ENCODE results near the gene ERCC2. TPM values are rescaled to one million over a fixed set of nuclear protein-coding genes. Genes with fewer than 3 reads are reported as not detected.

ERCC2 gene
- total RNA-seq, 1 donor from 2014 or later, result 44.7 TPM

DNA sequence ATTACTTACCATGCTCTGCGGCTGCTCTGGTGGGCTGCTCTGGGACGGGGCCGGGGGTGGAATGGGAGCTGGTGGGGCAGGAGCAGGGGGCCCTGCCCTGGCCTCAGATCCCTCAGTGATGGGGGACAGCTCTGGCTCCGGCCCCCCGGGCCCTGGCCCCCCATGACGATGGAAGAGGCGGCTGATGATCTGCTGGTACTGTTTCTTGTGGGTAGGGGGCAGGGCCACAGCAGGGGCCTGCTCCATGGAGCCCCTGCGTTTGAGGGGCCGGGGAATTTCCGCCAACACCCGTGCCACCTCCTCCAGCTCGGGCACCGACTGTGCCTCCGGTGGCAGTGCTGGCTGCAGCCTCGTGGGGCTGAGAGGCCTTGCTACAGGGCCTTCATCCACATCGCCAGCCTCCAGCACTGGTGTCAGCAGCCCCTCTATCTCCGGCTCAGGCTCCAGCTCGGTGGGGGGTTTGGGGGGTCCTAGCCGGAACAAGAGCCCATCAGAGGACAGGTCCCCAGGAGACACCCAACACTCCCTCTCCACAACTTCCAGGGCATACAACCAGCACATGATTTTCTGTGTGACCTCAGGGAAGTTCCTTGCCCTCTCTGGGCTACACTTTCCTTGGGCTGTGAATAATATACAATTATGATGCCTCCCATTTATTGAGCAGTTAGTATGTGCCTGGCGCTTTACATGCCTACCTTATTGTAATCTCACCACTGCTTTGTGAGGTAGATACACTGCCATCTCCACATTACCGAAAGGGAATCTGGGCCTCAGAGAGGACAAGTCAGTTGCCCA lies 21.7 kb upstream of the ERCC2 start:
- H3K9me3 Mint-ChIP-seq (ENCODE audit: unreplicated experiment), result no peaks in the 10 kb centered on the region
- Histone ChIP-seq H3K27me3 (ENCODE audit: insufficient read depth, low read length) (no peaks in the 10 kb centered on the region), H3K27ac (ENCODE audit: low read depth, low read length) (no peak overlapping the region), H3K9ac (ENCODE audit: low read length) (no peak overlapping the region), H3K4me2 (ENCODE audit: low read length) (no peak overlapping the region), H3K4me1 (ENCODE audit: insufficient read depth, low read length) (no peaks in the 10 kb centered on the region), H3K4me3 (ENCODE audit: insufficient read depth, low read depth, low read length) (no peak overlapping the region), H2AFZ (ENCODE audit: low read depth, low read length) (no peak overlapping the region), H3K9me3 (ENCODE audit: insufficient read depth, low read depth, low read length) (no peaks in the 10 kb centered on the region), H3K36me3 (ENCODE audit: insufficient read depth, low read length) (peaks cover 5% of the 10 kb centered on the region), H4K20me1 (ENCODE audit: insufficient read depth, low read length) (peaks cover 13% of the 10 kb centered on the region), H3K79me2 (ENCODE audit: insufficient read depth, low read length) (no peaks in the 10 kb centered on the region)
- TF ChIP-seq EZH2 (IDR thresholded peaks at IDR 0.05; ENCODE audit: insufficient read depth, low read length), result no peak
- TF ChIP-seq CTCF (IDR thresholded peaks at IDR 0.05; ENCODE audit: insufficient read depth, low read depth, low read length), result no peak
- H3K4me3 Mint-ChIP-seq (ENCODE audit: unreplicated experiment), result no peak overlapping the region
- H3K4me1 Mint-ChIP-seq (ENCODE audit: low read depth, unreplicated experiment), result peaks cover 1% of the 10 kb centered on the region
- DNase-seq (ENCODE audit: low read depth) (no peak), FAIRE-seq (no peak)
- peaks cover 23% of the 10 kb centered on the region for H3K36me3 Mint-ChIP-seq (ENCODE audit: low read depth, unreplicated experiment)
- H3K27ac Mint-ChIP-seq (ENCODE audit: unreplicated experiment), result no peak overlapping the region
- H3K27me3 Mint-ChIP-seq (ENCODE audit: low read depth, unreplicated experiment), result peaks cover 5% of the 10 kb centered on the region

DNA sequence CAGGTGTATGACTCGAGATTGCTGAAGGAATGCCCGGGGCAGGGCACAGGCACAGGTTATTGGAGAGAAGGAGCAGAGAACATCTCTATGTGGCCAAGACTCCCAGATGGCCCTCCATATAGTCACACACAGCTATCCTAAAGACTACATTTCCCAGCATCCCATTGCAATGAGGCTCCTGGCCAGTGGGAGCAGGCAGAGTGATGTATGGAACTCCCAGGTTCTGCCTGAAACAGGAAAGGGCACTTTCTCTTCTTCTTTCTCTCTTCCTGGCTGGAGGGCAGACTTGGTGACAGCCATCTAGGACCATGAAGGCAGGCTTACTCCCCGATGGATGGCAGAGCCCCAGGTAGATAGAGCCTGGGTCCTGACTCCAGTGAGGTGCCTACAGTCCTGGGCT lies 21.0 kb upstream of the ERCC2 start:
- no peak for DNase-seq (ENCODE audit: low read depth)
- peaks cover 20% of the 10 kb centered on the region for H3K36me3 Mint-ChIP-seq (ENCODE audit: low read depth, unreplicated experiment)
- H3K4me1 Mint-ChIP-seq (ENCODE audit: low read depth, unreplicated experiment), result peaks cover 1% of the 10 kb centered on the region
- H2AFZ ChIP-seq (ENCODE audit: low read depth, low read length), result no peak overlapping the region
- no peaks in the 10 kb centered on the region for H3K9me3 ChIP-seq (ENCODE audit: insufficient read depth, low read depth, low read length)
- H3K27me3 Mint-ChIP-seq (ENCODE audit: low read depth, unreplicated experiment), result peaks cover 3% of the 10 kb centered on the region
- no peak for TF ChIP-seq EZH2 (IDR thresholded peaks at IDR 0.05; ENCODE audit: insufficient read depth, low read length)
- no peak for TF ChIP-seq CTCF (IDR thresholded peaks at IDR 0.05; ENCODE audit: insufficient read depth, low read depth, low read length)
- no peaks in the 10 kb centered on the region for H3K79me2 ChIP-seq (ENCODE audit: insufficient read depth, low read length)
- H3K9me3 Mint-ChIP-seq (ENCODE audit: unreplicated experiment), result no peaks in the 10 kb centered on the region
- no peak overlapping the region for H3K9ac ChIP-seq (ENCODE audit: low read length)
- H4K20me1 ChIP-seq (ENCODE audit: insufficient read depth, low read length), result peaks cover 9% of the 10 kb centered on the region
- no peak overlapping the region for H3K4me2 ChIP-seq (ENCODE audit: low read length)
- H3K27ac ChIP-seq (ENCODE audit: low read depth, low read length), result no peak overlapping the region
- H3K36me3 ChIP-seq (ENCODE audit: insufficient read depth, low read length), result peaks cover 5% of the 10 kb centered on the region
- no peak overlapping the region for H3K4me3 Mint-ChIP-seq (ENCODE audit: unreplicated experiment)
- no peak for FAIRE-seq
- no peaks in the 10 kb centered on the region for H3K4me1 ChIP-seq (ENCODE audit: insufficient read depth, low read length)
- H3K27me3 ChIP-seq (ENCODE audit: insufficient read depth, low read length), result no peaks in the 10 kb centered on the region
- H3K4me3 ChIP-seq (ENCODE audit: insufficient read depth, low read depth, low read length), result no peak overlapping the region
- H3K27ac Mint-ChIP-seq (ENCODE audit: unreplicated experiment), result no peak overlapping the region
